T-helper 1 cell treated with Interleukin-12 subunit alpha and Interleukin-12 subunit beta and Interleukin-4 antibody, amounts not matched to agents 30 μg/mL and 1 μg/mL, for 36 hours (primary cell): ENCODE data around the gene CLUH.
"Not testable (repeated sequence)": the region's sequence is repeated elsewhere in the genome, so short reads cannot be mapped to it uniquely, and the experiment has no call there.

Experiments
- H3K27ac Mint-ChIP-seq: one replicate; pipeline ENCODE4 v1.8.0; 2021; ENCODE audit warnings: mild to moderate bottlenecking, mixed read lengths
- H3K27me3 Mint-ChIP-seq: one replicate; pipeline ENCODE4 v1.8.0; 2021; ENCODE audit warnings: low read depth, mixed read lengths
- H3K36me3 Mint-ChIP-seq: one replicate; pipeline ENCODE4 v1.8.0; 2021; ENCODE audit warnings: low read depth, mixed read lengths
- H3K4me1 Mint-ChIP-seq: one replicate; pipeline ENCODE4 v1.8.0; 2021; ENCODE audit warnings: low read depth, mixed read lengths
- H3K4me3 Mint-ChIP-seq: one replicate; pipeline ENCODE4 v1.8.0; 2021; ENCODE audit warnings: mild to moderate bottlenecking, moderate library complexity, mixed read lengths
- H3K9me3 Mint-ChIP-seq: one replicate; pipeline ENCODE4 v1.8.0; 2021; ENCODE audit warnings: mixed read lengths

Gene CLUH

GRCh38 chr17:2689411-2690164, 22.0 kb downstream of the CLUH start:
- Mint-ChIP-seq H3K27me3 (no peaks in the 10 kb centered on the region), H3K27ac (peak overlapping the region; percentile 68), H3K4me3 (no peak overlapping the region)

GRCh38 chr17:2688351-2689342, 22.9 kb downstream of the CLUH start:
- Mint-ChIP-seq H3K4me1 (no peaks in the 10 kb centered on the region), H3K9me3 (no peaks in the 10 kb centered on the region), H3K4me3 (no peak overlapping the region), H3K27ac (peak overlapping the region; percentile 68), H3K27me3 (no peaks in the 10 kb centered on the region), H3K36me3 (peaks cover 8% of the 10 kb centered on the region)

More at GRCh38 chr17:2689411-2690164, 22.0 kb downstream of the CLUH start:
- no peaks in the 10 kb centered on the region for H3K9me3 Mint-ChIP-seq
- H3K4me1 Mint-ChIP-seq, result no peaks in the 10 kb centered on the region
- H3K36me3 Mint-ChIP-seq, result no peaks in the 10 kb centered on the region

GRCh38 chr17:2687074-2687418, 24.5 kb downstream of the CLUH start:
- H3K27ac Mint-ChIP-seq, result no peak overlapping the region
- H3K27me3 Mint-ChIP-seq, result no peaks in the 10 kb centered on the region
- peaks cover 17% of the 10 kb centered on the region for H3K36me3 Mint-ChIP-seq
- no peaks in the 10 kb centered on the region for H3K9me3 Mint-ChIP-seq
- no peak overlapping the region for H3K4me3 Mint-ChIP-seq
- no peaks in the 10 kb centered on the region for H3K4me1 Mint-ChIP-seq

DNA sequence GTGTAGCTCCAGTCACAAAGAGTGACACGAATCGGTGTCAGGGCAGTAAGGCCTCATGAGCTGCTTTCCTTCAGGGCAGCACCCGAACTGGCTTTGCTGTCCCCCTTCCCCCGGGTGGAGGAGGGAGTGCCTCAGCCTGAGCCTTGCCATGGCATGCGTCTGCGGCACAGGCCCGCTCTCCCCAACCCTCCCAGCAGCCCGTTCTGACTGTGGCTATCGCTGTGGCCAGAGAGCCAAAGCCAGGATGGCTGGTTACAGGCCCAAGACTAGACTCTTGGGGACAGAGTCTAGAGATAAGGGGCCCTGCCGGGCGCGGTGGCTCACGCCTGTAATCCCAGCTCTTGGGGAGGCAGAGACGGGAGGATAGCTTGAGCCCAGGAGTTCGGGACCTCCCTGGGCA, 25.9 kb downstream of the CLUH start:
- peaks cover 29% of the 10 kb centered on the region for H3K36me3 Mint-ChIP-seq

GRCh38 chr17:2684549-2684948, 27.0 kb downstream of the CLUH start:
- peaks cover 39% of the 10 kb centered on the region for H3K36me3 Mint-ChIP-seq
- H3K4me3 Mint-ChIP-seq, result no peak overlapping the region
- no peaks in the 10 kb centered on the region for H3K4me1 Mint-ChIP-seq
- H3K27me3 Mint-ChIP-seq, result no peaks in the 10 kb centered on the region
- H3K9me3 Mint-ChIP-seq, result no peaks in the 10 kb centered on the region
- H3K27ac Mint-ChIP-seq, result peak overlapping the region; percentile 63

More for the DNA sequence above, 25.9 kb downstream of the CLUH start:
- no peak overlapping the region for H3K4me3 Mint-ChIP-seq
- H3K9me3 Mint-ChIP-seq, result no peaks in the 10 kb centered on the region
- H3K4me1 Mint-ChIP-seq, result no peaks in the 10 kb centered on the region
- H3K27ac Mint-ChIP-seq, result no peak overlapping the region
- no peaks in the 10 kb centered on the region for H3K27me3 Mint-ChIP-seq

DNA sequence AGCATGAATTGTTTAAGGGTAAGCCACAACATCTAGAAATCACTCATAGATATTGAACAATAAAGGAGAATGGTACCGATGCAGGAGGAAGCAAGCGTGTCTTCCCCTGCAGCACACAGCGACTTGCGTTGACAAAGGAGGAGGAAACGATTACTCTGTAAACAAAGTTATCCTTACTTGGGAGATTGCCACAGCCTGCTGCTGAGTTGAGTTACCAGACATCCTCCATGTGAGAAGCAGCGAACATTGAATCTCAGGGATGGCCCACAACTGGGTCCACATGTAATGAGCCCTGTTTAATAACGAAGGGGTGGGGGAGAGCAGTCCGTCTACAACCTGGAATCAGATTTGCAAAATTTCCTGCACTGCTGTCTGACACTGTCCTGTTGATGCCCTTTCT, 27.7 kb downstream of the CLUH start:
- H3K9me3 Mint-ChIP-seq, result no peaks in the 10 kb centered on the region
- H3K36me3 Mint-ChIP-seq, result peaks cover 43% of the 10 kb centered on the region
- no peak overlapping the region for H3K27ac Mint-ChIP-seq
- H3K4me1 Mint-ChIP-seq, result peaks cover 1% of the 10 kb centered on the region
- no peak overlapping the region for H3K4me3 Mint-ChIP-seq
- H3K27me3 Mint-ChIP-seq, result no peaks in the 10 kb centered on the region

- Mint-ChIP-seq H3K9me3 (no peaks in the 10 kb centered on the region), H3K27me3 (no peaks in the 10 kb centered on the region), H3K27ac (no peak overlapping the region), H3K4me1 (peaks cover 1% of the 10 kb centered on the region), H3K36me3 (peaks cover 44% of the 10 kb centered on the region), H3K4me3 (no peak overlapping the region)
Measured at GRCh38 chr17:2682176-2682938, 29.2 kb downstream of the CLUH start.

DNA sequence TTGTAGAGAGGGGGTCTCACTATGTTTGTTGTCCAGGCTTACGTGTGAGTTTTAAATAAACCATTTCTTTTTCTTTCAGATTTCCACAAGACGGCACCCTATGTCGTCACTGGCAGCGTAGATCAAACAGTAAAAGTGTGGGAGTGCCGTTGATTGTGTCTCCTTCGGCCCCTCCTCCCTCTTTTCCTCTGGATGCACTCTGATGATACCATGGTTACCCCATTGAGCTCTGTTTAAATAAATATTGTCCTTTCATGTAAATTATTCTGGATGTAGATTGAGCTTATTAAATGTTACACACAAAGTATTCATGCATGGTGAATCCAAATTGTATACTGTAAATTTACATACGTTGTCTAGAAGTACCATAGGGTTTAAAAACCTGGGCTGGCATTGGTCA, 29.9 kb downstream of the CLUH start:
- no peaks in the 10 kb centered on the region for H3K27me3 Mint-ChIP-seq
- H3K4me1 Mint-ChIP-seq, result peaks cover 1% of the 10 kb centered on the region
- no peak overlapping the region for H3K4me3 Mint-ChIP-seq
- H3K36me3 Mint-ChIP-seq, result peaks cover 49% of the 10 kb centered on the region
- H3K27ac Mint-ChIP-seq, result no peak overlapping the region
- H3K9me3 Mint-ChIP-seq, result no peaks in the 10 kb centered on the region

GRCh38 chr17:2680961-2681360, 30.6 kb downstream of the CLUH start:
- no peak overlapping the region for H3K4me3 Mint-ChIP-seq
- peaks cover 52% of the 10 kb centered on the region for H3K36me3 Mint-ChIP-seq
- no peaks in the 10 kb centered on the region for H3K9me3 Mint-ChIP-seq
- H3K27me3 Mint-ChIP-seq, result no peaks in the 10 kb centered on the region
- H3K27ac Mint-ChIP-seq, result no peak overlapping the region
- peaks cover 1% of the 10 kb centered on the region for H3K4me1 Mint-ChIP-seq

DNA sequence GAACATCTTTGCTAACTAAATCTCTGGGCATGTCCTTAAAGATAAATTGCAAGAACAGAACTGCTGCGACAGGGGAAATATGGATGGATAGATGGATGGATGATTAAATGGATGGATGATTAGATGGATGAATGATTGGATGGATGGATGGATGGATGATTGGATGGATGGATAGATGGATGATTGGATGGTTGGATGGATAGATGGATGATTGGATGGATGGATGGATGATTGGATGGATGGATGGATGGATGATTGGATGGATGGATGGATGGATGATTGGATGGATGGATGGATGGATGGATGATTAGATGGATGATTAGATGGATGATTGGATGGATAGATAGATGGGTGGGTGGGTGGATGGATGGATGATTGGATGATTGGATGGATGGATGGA, 32.3 kb downstream of the CLUH start:
- H3K27me3 Mint-ChIP-seq, H3K27ac Mint-ChIP-seq, H3K9me3 Mint-ChIP-seq, H3K4me1 Mint-ChIP-seq, H3K4me3 Mint-ChIP-seq: not testable (repeated sequence)
- H3K36me3 Mint-ChIP-seq, result peaks cover 56% of the 10 kb centered on the region

DNA sequence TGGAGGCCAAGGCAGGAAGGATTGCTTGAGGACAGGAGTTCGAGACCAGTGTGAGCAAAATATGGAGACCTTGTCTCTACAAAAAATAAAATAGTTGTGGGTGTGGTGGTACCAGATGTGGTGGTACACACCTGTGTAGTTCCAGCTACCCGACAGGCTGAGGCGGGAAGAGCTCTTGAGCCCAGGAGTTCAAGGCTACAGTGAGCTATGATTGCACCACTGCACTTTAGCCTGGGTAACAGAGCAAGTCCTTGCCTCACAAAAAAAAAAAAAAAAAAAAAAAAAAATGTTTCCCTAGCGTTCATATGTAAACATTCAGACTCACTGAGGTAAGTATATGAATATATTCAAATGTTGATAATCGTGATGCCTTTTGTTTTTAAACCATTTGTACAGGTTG, 39.5 kb downstream of the CLUH start:
- no peak overlapping the region for H3K4me3 Mint-ChIP-seq
- H3K9me3 Mint-ChIP-seq, result no peaks in the 10 kb centered on the region
- peaks cover 3% of the 10 kb centered on the region for H3K4me1 Mint-ChIP-seq
- peaks cover 46% of the 10 kb centered on the region for H3K36me3 Mint-ChIP-seq
- no peaks in the 10 kb centered on the region for H3K27me3 Mint-ChIP-seq
- no peak overlapping the region for H3K27ac Mint-ChIP-seq

DNA sequence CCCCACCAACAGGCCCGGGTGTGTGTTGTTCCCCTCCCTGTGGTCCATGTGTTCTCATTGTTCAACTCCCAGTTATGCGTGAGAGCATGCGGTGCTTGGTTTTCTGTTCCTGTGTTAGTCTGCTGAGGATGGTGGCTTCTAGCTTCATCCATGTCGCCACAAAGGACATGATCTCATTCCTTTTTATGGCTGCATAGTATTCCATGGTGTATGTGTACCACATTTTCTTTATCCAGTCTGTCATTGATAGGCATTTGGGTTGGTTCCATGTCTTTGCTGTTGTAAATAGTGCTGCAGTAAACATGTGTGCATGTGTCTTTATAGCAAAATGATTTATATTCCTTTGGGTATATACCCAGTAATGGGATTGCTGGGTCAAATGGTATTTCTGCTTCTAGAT, 51.2 kb downstream of the CLUH start:
- H3K27me3 Mint-ChIP-seq, H3K27ac Mint-ChIP-seq, H3K4me3 Mint-ChIP-seq, H3K9me3 Mint-ChIP-seq: not testable (repeated sequence)
- Mint-ChIP-seq H3K4me1 (peaks cover 21% of the 10 kb centered on the region), H3K36me3 (peaks cover 17% of the 10 kb centered on the region)

- H3K9me3 Mint-ChIP-seq, H3K27me3 Mint-ChIP-seq, H3K27ac Mint-ChIP-seq, H3K4me3 Mint-ChIP-seq: not testable (repeated sequence)
- H3K36me3 Mint-ChIP-seq, result peaks cover 17% of the 10 kb centered on the region
- peaks cover 25% of the 10 kb centered on the region for H3K4me1 Mint-ChIP-seq
Measured at GRCh38 chr17:2659337-2659736, 52.2 kb downstream of the CLUH start.

DNA sequence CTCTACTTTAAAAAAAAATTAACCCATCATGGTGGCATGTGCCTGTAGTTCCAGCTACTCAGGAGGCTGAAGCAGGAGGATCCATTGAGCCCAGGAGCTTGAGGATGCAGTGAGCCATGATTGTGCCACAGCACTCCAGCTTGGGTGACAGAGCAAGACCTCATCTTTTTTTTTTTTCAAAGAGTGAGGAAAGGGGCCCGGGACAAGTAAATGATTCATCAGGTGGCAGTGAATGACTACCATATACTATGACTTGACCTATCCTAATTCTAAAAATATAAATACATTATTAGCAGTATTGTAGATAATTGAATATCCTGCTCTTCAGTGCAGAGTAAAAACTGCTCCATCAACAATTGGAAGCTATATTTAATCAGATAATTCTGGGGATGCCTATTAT, 55.3 kb downstream of the CLUH start:
- Mint-ChIP-seq H3K4me1 (peaks cover 22% of the 10 kb centered on the region), H3K27me3 (no peaks in the 10 kb centered on the region), H3K9me3 (peaks cover 4% of the 10 kb centered on the region), H3K36me3 (peaks cover 33% of the 10 kb centered on the region), H3K27ac (no peak overlapping the region), H3K4me3 (no peak overlapping the region)
